Esophagus muscularis mucosa (tissue), 4 donors: ENCODE data around the gene BTG2. TPM values are rescaled to one million over a fixed set of nuclear protein-coding genes. Genes with fewer than 3 reads are reported as not detected.
"Not testable (repeated sequence)": the region's sequence is repeated elsewhere in the genome, so short reads cannot be mapped to it uniquely, and the experiment has no call there.

Experiments
- DNase-seq: peaks from one replicate; pipeline ENCODE4 v3.0.0-alpha.2; 2017; ENCODE audit errors: extremely low spot score
- H3K27ac ChIP-seq, 4 donors: fragments of 200-600 bp; sonication (generic); replicated peaks in 1 of 4; 1 replicate in 3 of 4; 2 replicates in 1 of 4; pipeline ENCODE4 v1.5.1; 2016 to 2019; ENCODE audit warnings: mild to moderate bottlenecking in 1 of 4
- H3K27me3 ChIP-seq, 4 donors: fragments of 200-600 bp; sonication (generic); one replicate each; pipeline versions ENCODE4 v1.5.1 to v1.6.0; 2016 to 2019
- H3K36me3 ChIP-seq, 4 donors: fragments of 200-600 bp; sonication (generic); one replicate each; pipeline ENCODE4 v1.5.1; 2016 to 2019
- H3K4me1 ChIP-seq, 4 donors: fragments of 200-600 bp; sonication (generic); one replicate each; pipeline ENCODE4 v1.5.1; 2016 to 2019
- H3K4me3 ChIP-seq, 4 donors: fragments of 200-600 bp; sonication (generic); 1 replicate in 2 of 4; 2 replicates in 2 of 4; pipeline ENCODE4 v1.5.1; 2016 to 2019; ENCODE audit warnings: mild to moderate bottlenecking in 4 of 4, moderate library complexity in 1 of 4
- H3K9me3 ChIP-seq, 4 donors: fragments of 200-600 bp; sonication (generic); 1 replicate in 3 of 4; 2 replicates in 1 of 4; pipeline ENCODE4 v1.5.1; 2016 to 2019
- CTCF ChIP-seq, 3 experiments: fragments of 200-600 bp in 2 of 3; fragments of 450-650 bp in 1 of 3; sonication (generic) in 2 of 3; IDR thresholded peaks; one replicate each; pipeline ENCODE4 v1.5.1; 2017 to 2019; ENCODE audit warnings: antibody characterized with exemption in 3 of 3, mild to moderate bottlenecking in 2 of 3, moderate library complexity in 1 of 3
- EP300 ChIP-seq: sonication (generic); formaldehyde crosslinking; IDR thresholded peaks from one replicate; pipeline ENCODE4 v1.6.1; 2017; ENCODE audit warnings: antibody characterized with exemption
- POLR2A ChIP-seq: fragments of 450-650 bp; IDR thresholded peaks from one replicate; pipeline ENCODE4 v1.6.1; 2017; ENCODE audit warnings: antibody characterized with exemption, moderate library complexity, mild to moderate bottlenecking, low read depth
- POLR2AphosphoS5 ChIP-seq, 2 donors: sonication (generic); formaldehyde crosslinking; IDR thresholded peaks; one replicate each; pipeline ENCODE4 v1.6.1; 2017; ENCODE audit warnings: antibody characterized with exemption in 2 of 2
- WGBS: methylation state at CpG from one replicate; pipeline ENCODE4 v1.1.5; 2018; 5-methylcytosine and 5-hydroxymethylcytosine counted together
- intact Hi-C: fragments of 100-400 bp; cut with DNase I; formaldehyde crosslinking; loops from one replicate; pipeline ENCODE4 v1.15.1; 2023
- total RNA-seq, 4 donors: library from RNA; depleted of rRNA; stranded (reverse); fragments of >200 nt; gene quantifications; one replicate each; pipeline versions ENCODE4 v1.1.0 to v1.2.1, GENCODE V29; 2016

The BTG2 gene
- total RNA-seq, 4 donors from 2014 or later: 67.7 to 656 (median 159) TPM

GRCh38 chr1:203299169-203299568 lies 6.2 kb upstream of the BTG2 start:
- no peak for DNase-seq
- TF ChIP-seq EP300 (no peak), CTCF (IDR thresholded peaks at IDR 0.05) (no peak), POLR2AphosphoS5 (IDR thresholded peaks at IDR 0.05) (no peak), POLR2A (no peak)
- Histone ChIP-seq H3K27me3 (no peaks in the 10 kb centered on the region), H3K4me3 (no peak overlapping the region), H3K36me3 (no peaks in the 10 kb centered on the region), H3K27ac (no peak overlapping the region), H3K4me1 (peaks cover 1 to 8% (median 4%) of the 10 kb centered on the region in 4 donors), H3K9me3 (no peaks in the 10 kb centered on the region)
- intact Hi-C loops: no loop called here
- 86% methylated on average over 4 of the region's 4 CpGs for WGBS

GRCh38 chr1:203299719-203300429 lies 5.4 kb upstream of the BTG2 start:
- 91% methylated on average over 8 of the region's 8 CpGs for WGBS
- H3K4me3 ChIP-seq, intact Hi-C loops, DNase-seq, H3K9me3 ChIP-seq, H3K27ac ChIP-seq, H3K27me3 ChIP-seq, H3K36me3 ChIP-seq: not testable (repeated sequence)
- H3K4me1 ChIP-seq: peaks cover 8 to 15% (median 9%) of the 10 kb centered on the region in 4 donors

- Histone ChIP-seq H3K27ac (no peak overlapping the region), H3K9me3 (no peaks in the 10 kb centered on the region), H3K36me3 (no peaks in the 10 kb centered on the region), H3K27me3 (no peaks in the 10 kb centered on the region), H3K4me3 (no peak overlapping the region), H3K4me1 (peaks cover 10 to 18% (median 12%) of the 10 kb centered on the region in 4 donors)
- intact Hi-C loops: no loop called here
- 86% methylated on average over 11 of the region's 11 CpGs for WGBS
- TF ChIP-seq EP300 (no peak), POLR2A (no peak), CTCF (IDR thresholded peaks at IDR 0.05) (no peak), POLR2AphosphoS5 (IDR thresholded peaks at IDR 0.05) (no peak)
- no peak for DNase-seq
These were observed 4.6 kb upstream of the BTG2 start for GRCh38 chr1:203300441-203301330.

- Histone ChIP-seq H3K4me3 (no peak overlapping the region), H3K4me1 (peaks cover 6 to 16% (median 11%) of the 10 kb centered on the region in 4 donors), H3K27me3 (no peaks in the 10 kb centered on the region), H3K36me3 (no peaks in the 10 kb centered on the region), H3K9me3 (no peaks in the 10 kb centered on the region), H3K27ac (no peak overlapping the region)
- intact Hi-C loops: no loop called here
- TF ChIP-seq POLR2A: no peak
- no peak for TF ChIP-seq CTCF (IDR thresholded peaks at IDR 0.05)
- TF ChIP-seq POLR2AphosphoS5 (IDR thresholded peaks at IDR 0.05): no peak
- no peak for TF ChIP-seq EP300
- no peak for DNase-seq
These were observed 4.0 kb upstream of the BTG2 start for GRCh38 chr1:203301331-203301668.

GRCh38 chr1:203302456-203302855 lies 2.9 kb upstream of the BTG2 start:
- H3K27ac ChIP-seq: no peak overlapping the region
- peaks cover 6 to 21% (median 18%) of the 10 kb centered on the region in 4 donors for H3K4me1 ChIP-seq
- H3K9me3 ChIP-seq: no peaks in the 10 kb centered on the region
- TF ChIP-seq EP300 (no peak), POLR2AphosphoS5 (IDR thresholded peaks at IDR 0.05) (no peak), POLR2A (no peak), CTCF (IDR thresholded peaks at IDR 0.05) (no peak)
- WGBS: 89% methylated on average over 7 of the region's 7 CpGs
- H3K27me3 ChIP-seq: no peaks in the 10 kb centered on the region
- intact Hi-C loops: no loop called here
- H3K4me3 ChIP-seq: no peak overlapping the region
- DNase-seq: no peak
- H3K36me3 ChIP-seq: peaks cover 4 to 10% (median 8%) of the 10 kb centered on the region in 4 donors
